Globus pallidus (tissue), 1 donor: Measurements from ENCODE around the gene PDE9A.
A peak's percentile ranks its signal among the peaks of the same experiment; 100 is the strongest.
"Not testable (repeated sequence)": the region's sequence is repeated elsewhere in the genome, so short reads cannot be mapped to it uniquely, and the experiment has no call there.

Source experiments
- DNase-seq: peaks from one replicate; pipeline ENCODE4 v3.0.0-alpha.2; 2015; ENCODE audit warnings: low spot score

The PDE9A gene

DNA sequence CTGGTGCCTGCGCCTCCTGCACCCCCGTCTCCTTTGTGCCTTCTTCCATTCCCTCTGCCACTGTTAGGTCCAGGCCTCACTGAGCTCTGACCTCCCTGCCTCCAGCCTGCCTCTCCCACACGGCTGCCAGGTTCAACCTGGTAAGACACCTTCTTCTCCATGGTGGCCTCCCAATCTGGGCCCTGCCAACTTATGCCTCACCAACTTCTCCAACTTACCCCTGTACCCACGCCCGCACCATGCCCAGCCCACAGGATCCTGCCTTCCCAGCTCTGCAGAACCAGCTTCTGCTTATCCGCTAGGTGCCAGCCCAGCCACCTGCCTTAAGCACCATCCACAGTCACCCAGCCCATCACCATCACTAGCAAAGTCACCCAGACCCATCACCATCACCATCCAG lies 37.2 kb downstream of the PDE9A start:
- no peak for DNase-seq

DNA sequence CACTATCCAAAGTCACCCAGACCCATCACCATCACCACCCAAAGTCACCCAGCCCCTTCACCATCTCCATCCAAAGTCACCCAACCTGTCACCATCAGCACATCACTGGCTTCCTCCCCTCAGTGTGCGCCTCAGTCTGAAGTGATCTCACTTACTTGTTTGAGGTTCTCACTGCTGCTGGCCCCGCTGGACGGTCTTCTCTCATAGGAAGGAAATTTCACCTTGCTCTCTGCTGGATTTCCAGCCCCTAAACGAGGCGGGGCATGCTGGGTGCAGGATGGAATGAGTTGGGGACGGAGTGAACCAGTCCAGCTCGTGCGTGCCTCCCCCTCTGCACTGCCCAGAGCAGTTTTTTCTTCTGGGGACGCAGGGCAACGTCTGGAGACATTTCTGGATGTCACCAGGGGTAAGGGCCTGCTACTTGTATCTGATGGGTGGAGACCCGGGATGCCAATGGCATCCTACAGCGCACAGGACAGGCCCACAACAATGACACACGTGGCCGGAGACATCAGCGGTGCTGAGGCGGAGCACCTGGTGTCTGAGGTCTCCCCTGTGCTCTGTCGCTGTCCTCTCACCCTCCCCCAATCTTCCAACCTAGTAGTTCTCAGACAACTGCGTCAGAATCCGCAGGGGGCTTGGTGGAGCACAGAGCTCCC lies 38.6 kb downstream of the PDE9A start:
- no peak for DNase-seq

DNA sequence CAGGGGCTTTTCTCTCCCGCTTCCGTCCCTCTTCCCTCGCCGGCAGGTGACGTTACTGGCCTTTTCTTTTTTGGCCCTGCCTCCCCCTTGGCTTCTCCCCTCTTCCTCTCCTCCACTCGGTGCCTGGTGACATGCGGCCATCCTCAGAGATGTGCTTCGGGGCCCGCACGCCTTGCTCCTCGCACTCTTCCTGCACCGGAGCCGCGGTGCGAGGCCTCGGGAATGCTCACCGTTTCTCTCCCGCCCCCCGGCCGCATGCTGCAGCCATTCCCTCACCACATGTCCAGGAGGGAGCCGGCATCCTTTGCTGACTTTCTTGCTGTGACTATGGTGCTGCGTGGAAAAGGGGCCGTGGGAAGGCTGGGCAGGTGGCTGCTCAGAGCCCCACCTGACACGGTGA lies 39.3 kb downstream of the PDE9A start:
- DNase-seq: no peak

DNA sequence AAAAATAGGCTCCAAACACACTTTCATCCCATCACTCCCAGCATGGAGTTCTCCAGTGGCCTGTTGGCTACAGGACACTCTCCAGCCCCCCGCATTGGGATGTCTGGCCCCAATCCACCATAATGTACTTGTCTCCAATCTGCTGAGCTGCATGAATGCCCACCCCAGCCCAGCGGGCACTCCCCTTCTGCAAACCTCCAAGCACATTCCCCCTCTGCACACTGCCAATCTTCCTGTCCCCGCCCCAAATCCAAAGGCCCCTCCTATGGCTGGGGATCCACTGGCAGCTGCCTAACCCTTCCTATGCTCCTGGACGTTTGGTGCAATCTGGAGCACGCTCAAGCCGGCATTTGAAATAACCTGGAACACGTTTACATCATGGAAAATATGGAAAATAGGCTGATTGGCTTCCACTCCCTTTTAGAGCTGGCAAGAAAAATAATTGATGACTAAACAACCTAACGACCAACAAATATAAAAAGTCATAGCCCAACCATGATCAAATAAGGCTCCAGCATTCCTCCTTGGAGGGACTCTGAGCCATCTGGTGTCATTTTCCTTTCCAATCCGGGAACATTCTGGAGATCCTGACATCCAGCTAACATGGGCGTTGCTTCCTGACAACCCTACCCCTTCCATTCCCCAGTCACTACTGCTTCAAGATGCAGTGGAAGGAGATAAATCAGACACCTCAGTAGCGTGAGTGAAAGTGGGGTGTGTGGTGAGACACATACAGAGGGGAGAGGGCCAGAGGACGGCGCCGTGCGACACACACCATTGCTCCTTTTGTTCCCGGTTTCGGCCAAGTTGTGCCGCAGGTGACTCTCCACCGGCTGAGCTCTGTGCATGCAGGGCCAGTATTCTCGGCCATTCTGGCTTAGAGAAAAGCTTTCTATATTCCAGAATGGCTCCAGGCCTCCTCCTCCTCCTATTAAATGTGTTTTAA lies 41.6 kb downstream of the PDE9A start:
- DNase-seq: no peak

DNA sequence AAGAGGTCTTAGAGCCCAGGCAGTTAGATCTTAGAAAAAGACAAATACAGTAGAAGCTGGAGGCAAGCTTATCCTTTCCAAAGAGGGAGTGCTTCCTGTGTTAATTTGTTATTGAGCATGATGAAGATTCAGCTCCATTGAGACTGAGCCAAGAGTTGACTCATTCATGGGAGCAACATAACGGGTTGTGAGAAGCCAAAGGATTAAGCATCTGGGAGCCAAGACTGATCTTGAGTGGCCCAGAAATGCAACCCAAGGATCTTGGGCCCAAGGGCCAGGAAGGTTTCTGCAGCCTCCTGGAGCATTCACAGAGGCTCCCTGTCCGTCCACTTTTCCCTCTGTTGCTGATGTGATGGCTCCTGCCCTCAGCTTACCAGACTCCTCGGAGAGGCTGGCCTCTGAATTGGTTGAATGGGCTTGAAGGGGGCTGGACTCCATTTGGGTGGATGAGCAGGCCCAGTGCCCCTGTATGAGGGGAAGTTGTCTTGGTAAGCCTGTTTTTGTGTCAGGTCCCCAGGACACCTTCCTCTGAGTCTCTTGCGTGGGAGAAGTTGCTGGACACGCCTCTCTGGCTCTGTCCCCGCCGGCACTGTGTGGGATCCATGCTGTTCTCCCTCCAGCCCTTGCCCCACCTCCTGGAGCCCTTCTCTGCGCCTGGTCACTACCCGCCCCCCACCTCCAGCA lies 42.4 kb downstream of the PDE9A start:
- peak; percentile 18 for DNase-seq

DNA sequence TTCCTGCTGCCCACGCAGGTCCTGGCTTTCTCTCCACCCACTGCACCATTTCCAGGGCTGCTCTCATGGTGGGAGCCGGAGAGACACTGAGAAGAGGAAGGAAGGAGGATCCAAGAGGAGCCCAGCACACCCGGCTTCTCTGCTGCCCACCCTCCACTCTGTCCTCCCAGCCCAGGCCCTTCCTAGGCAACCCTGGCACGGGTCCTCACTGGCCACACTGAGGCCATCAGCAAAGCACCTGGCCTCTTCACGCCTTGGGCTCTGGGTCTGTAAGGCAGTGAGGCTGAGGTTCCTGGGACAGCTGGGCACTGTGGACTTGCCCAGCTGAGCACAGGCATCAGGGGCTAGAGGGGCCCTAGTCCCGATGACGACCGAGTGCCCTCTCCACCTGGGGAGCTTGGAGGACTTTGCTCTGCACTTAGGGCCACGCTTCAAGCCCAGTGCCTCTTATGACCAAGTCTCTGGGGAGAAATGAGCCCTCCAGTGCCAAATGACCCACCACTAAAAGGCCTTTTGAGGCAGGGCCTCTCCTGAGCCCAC lies 43.1 kb downstream of the PDE9A start:
- DNase-seq: no peak

DNA sequence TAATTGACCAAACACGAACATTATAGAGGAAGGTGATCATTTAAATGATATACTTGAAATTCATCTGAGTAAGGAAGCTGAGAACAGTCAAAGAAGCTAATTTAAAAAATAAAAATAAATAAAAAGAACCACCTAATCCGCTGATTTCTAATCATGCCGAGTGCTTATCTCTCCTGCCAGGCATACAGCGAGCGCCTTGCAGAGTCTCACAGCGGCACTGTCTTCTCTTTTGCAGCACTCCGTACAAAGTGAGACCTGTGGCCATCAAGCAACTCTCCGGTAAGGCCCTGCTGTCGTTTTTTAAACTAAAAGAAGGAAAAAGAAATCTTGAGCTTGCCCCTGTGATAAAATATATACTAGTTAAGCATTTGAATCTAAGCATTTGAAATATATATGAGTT lies 45.3 kb downstream of the PDE9A start:
- no peak for DNase-seq

DNA sequence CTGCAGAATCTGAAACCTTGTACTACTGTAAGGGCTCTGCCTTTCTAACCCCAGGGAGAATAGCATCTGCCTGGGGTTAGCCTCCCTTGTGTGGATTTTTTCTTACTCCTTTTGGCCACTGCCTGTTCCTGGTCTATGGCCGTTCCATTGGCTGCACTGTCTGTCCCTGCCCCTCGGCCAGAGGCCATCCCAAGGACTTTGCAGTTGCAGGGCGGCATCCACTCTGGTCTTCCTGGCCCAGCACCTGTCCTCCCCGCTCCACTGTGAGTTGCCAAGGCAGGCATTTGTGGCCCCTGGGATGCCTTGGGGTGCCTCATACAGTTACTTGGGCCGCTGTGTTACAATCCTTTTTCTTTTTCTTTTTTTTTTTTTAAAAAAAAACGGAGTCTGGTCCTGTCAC lies 45.8 kb downstream of the PDE9A start:
- no peak for DNase-seq

DNA sequence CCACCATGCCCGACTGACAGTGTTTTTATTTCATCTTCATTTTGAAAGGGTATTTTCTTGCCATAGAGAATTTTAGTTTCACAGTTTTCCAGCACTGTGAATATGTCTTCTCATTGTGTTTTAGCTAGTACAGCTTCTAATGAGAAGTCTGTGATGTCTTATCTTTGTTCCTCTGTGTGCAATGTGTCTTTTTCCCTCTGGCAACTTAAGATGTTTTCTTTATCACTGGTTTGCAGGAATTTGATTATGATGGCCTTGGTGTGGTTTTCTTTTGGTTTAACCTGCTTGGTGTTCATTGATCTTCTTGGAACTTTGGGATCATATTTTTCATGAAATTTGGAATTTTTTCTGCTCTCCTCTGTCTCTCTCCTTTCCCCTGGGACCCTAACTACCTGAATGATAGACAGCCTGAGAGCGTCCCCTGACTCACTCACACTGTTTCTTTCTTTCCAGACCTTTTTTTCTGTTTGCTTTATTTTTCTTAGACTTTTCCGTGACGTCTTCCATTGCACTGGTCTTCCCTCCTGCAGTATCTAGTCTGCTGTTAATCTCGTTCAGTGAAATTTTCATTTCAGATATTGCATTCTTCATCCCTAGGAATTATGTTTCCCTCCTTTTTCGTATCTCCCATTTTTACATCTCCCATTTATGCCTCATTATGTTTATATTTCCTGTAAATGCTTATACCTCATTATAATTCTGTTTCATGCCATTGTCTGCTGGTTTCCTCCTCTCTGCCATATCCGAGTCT lies 48.5 kb downstream of the PDE9A start:
- no peak for DNase-seq

DNA sequence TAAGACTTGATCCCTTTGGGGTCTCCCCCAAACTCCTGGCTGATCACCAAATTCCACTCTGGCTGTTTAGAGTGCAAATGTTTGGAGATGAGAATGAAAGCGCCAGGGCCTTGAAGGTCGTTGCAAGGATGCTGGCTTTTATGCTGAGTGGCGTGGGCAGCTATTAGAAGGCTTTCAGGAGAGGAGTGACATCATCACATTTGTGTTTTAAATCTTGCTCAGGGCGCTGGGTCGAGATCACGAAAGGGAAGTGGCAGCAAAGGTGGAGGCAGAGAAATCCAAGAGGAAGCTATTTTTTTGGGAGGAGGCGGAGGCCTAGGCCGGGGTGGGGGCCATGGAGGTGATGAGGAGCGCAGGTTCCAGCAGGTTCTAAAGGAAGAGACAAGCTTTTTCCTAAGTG lies 49.3 kb downstream of the PDE9A start:
- DNase-seq: no peak

DNA sequence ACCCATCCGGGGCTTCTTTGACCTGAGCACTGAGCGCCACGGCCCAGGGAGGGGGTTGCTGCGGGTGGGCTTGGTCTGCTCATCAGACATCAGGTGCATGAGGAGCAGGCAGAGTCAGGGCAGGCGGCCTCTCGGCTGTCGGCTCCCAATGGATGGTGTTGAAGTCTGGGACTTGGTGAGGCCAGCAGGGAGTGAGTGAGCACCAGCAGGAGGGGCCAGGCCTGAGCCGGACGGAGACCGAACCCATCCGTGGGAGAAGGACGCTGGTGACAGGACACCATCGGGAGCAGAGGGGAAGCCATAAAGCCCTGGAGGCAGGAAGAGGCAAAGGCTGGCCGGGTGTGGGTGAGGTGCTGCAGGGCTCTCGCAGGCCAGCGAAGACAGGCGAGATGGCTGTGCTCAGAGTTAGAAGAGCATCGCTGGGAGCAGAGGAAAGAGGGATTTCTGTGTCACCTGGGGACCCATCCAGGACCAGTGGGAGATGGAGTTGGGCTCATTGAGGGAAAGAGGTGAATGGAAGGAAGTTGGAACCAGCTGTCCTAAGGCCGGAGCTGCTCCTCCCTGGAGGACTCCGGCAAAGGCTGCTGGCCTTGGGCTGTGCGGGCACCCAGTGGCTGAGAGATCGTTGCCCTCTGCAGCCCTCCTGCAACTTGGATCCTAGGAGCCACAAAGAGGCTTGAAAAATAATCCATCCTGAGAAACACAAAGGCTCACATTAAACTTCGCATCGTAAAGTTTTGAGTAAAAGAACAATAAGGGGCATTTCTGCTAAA lies 49.9 kb downstream of the PDE9A start:
- DNase-seq: no peak

DNA sequence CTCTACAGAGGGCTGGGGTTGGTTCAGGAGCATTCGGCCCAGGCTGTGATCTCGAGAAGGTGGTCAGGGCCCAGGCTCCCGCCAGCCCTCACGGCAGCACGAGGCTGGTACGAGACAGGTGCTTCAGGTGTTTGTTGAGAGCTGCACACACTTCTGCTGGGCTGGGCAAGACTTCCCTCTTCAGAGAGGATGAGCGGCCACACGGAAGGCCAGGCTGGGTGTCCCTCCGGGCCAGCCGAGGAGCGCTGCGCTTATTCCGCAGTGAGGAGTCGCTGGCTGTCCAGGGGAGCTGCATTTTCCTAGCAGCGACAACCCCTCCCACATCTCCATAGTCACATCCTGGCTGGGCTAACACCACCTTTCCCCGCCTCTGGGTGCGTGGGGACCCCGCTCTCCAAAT lies 50.5 kb downstream of the PDE9A start:
- no peak for DNase-seq

DNA sequence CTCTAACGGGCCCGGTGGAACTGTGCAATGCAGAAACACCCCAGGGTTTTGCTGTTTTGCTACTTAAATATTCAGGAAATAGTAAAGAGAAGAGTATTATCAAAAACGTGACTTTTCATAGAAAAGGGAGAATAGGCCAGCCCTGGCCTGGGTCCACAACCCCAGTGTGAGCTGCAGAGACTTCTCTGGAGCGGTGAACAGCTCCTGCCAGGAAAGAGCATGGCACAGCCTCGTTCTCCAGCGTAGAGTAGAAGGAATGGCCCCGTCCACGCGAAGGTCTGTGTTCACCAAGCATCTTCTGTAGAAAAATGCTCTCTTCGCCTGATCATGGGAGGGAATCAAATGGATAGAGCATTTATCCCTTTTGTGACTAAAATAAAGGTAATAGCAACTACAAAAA lies 51.4 kb downstream of the PDE9A start:
- no peak for DNase-seq

DNA sequence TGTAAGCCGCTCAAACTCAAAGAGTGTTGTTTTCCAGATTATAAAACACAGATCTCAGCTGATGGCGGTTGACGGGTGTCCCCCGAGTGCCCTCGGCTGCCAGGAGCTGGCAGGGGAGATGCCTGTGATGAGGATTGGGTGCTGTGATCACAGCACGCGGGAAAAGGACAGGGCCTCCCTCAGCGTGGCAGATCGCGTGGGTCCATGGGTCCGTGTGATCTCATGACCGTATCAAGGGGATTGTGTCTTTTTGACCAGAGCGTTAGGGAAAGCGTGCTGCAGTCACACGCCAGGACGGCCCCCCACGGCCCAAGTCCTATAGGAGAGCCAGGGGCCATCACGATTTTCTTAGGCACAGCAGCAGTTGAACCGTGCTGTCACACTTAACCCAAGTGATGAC lies 51.9 kb downstream of the PDE9A start:
- DNase-seq: no peak

DNA sequence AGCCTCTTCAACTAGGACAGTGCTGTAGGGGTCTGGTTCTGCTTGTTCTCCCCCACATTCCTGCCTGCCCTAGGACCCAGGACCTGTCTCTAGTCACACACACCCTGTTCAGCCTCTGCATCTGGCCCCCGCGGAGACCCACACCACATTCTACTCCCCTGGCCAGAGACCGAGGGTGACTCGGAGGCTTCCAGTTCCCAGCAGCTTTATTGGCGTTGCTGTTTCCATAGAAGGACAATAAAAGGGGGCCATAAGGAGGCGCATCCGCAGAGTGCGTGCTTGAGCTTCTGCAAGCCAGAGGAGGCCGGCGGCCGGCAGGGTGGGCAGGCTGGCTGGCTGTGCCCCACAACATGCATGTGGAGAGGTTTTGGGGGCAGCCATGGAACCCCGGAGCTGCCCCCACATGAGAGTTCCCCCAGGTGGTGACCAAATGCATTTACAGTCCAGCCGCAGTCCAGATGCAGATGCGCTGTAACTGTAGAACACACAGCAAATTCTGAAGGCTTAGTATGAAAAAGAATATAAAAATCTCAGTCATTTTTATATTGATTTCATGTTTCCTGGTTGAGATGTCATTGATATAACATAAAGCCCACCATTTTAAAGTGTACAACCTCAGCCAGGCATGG lies 52.4 kb downstream of the PDE9A start:
- no peak for DNase-seq

DNA sequence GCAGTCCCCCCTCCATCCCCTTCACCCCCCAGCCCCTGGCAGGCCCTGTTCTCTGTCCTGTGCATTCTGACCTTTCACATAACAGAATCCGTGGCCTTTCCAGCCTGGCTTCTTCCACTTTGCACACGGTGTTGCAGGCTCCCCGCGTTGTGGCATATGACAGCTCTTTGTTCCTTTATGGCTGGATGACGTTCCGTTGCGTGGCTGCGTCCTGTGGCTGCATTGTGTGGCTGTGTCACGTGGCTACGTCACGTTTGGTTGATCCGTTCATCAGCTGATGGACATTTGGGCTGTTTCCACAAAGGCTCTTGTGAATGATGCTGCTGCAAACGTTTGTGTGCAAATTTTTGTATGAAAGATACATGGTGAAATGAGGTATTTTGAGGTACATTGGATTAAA lies 53.3 kb downstream of the PDE9A start:
- no peak for DNase-seq

DNA sequence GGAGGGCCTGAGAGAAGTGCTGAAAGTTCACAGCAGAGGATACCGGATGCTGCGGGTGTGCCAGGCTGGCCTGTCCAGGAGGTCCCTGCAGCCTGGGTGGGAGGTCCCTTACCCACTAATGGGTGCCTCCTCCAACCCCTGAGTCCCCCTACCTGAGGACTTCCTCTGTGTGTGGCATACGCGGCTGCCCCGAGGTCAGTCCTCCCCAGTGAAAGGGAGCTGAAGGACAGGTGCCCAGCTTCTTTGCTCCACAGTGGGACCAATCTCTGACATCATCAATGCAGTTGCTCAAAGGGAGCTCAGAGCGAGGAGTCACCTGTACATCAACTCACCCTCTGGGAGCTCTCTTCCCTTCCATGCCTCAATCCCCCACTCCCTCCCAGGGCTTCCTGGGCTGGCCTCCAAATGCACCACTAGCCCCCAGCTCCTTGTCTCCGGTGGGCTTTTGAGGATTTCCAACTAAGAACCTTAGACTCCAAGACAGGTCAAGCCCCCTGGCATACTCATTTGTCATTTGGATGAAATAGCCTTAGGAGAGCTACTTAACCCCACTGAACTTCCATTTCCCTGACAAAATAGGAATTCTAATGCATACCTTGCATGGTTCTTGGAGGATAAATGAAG lies 53.9 kb downstream of the PDE9A start:
- DNase-seq: no peak

DNA sequence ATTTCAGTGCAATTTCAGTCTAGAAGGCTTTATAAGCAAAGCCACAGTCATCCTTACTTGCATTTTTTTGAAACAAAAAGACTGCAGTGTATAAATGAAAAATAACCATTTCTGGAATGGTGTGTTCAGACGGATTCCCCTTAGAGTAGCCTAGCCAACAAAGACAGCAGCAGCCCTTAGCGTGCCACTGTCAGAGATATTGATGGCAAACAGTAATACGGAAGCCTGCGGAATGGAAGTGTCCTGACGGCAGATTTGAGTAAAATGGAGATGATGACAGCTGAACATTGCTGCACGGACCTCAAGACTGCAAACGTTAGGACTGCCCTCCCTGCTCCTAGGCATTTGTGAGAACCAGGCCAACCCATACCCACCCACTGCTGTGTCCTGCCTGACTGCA lies 54.7 kb downstream of the PDE9A start:
- no peak for DNase-seq

DNA sequence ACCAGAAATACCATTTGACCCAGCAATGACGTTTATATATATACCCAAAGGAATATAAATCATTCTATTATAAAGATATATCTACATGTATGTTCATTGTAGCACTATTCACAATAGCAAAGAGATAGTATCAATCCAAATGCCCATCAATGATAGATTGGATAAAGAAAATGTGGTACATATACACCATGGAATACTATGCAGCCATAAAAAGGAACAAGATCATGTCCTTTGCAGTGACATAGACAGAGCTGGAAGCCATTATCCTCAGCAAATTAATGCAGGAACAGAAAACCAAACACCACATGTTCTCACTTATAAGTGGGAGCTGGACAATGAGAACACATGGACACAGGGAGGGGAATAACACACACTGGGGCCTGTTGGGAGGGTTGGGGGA lies 55.5 kb downstream of the PDE9A start:
- not testable (repeated sequence) for DNase-seq

DNA sequence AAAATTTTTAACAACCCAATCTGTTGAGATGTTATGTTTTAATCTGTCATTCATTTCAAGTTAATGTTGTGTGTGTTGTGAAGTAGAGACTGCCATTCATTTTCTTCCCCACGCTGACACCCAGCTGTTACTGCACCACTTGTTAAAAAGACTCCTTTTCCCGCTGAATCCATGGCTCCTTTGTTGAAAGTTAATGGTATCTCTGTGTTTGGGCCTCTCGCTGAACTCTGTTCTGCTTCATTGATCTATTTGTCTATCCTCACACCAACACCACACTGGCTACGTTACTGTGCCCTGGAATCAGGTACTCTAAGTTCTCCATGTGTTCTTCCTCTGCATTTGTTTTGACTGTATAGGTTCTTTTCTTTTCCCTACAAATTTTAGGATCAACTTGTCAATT lies 58.2 kb downstream of the PDE9A start:
- DNase-seq: no peak
